Measurements from ENCODE around the gene COLEC12. TPM values are rescaled to one million over a fixed set of nuclear protein-coding genes. Genes with fewer than 3 reads are reported as not detected.

COLEC12 gene
- total RNA-seq, 4 donors from 2014 or later, result 8.3 to 22.2 (median 21.4) TPM

DNA sequence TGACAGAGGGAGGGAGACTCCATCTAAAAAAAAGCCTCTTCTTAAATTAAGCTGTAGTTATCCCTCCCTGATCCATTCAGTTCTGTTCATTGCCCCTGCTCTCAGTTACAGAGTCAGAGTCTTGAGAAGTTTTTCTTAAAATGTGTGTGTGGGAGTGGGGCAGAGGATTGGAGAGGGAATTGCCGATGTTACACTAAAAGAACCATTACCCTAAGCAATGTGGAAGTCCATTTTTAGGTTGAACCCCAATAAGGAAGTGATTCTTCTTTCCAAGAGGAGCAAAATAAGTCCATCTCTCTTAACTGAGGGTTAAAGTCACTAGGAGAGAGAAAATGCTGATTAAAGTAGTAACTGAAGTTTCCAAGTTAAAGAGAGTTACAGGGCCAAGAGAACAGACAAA, 211.5 kb downstream of the COLEC12 start:
- H3K27me3 ChIP-seq, result no peaks in the 10 kb centered on the region
- DNase-seq (ENCODE audit: low spot score in 2 of 2), result no peak
- no peaks in the 10 kb centered on the region for H3K36me3 ChIP-seq
- WGBS, 2 donors, result 27 to 38% methylated on average over 1 of the region's 1 CpG
- no peaks in the 10 kb centered on the region for H3K4me1 ChIP-seq
- H3K9me3 ChIP-seq, result no peaks in the 10 kb centered on the region
- no peak overlapping the region for H3K27ac ChIP-seq
- no peak overlapping the region for H3K4me3 ChIP-seq
- TF ChIP-seq EP300 (IDR thresholded peaks at IDR 0.05) (no peak), POLR2A (IDR thresholded peaks at IDR 0.05) (no peak)
- TF ChIP-seq, protein P1, sequence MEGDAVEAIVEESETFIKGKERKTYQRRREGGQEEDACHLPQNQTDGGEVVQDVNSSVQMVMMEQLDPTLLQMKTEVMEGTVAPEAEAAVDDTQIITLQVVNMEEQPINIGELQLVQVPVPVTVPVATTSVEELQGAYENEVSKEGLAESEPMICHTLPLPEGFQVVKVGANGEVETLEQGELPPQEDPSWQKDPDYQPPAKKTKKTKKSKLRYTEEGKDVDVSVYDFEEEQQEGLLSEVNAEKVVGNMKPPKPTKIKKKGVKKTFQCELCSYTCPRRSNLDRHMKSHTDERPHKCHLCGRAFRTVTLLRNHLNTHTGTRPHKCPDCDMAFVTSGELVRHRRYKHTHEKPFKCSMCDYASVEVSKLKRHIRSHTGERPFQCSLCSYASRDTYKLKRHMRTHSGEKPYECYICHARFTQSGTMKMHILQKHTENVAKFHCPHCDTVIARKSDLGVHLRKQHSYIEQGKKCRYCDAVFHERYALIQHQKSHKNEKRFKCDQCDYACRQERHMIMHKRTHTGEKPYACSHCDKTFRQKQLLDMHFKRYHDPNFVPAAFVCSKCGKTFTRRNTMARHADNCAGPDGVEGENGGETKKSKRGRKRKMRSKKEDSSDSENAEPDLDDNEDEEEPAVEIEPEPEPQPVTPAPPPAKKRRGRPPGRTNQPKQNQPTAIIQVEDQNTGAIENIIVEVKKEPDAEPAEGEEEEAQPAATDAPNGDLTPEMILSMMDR (IDR thresholded peaks at IDR 0.05), result no peak

DNA sequence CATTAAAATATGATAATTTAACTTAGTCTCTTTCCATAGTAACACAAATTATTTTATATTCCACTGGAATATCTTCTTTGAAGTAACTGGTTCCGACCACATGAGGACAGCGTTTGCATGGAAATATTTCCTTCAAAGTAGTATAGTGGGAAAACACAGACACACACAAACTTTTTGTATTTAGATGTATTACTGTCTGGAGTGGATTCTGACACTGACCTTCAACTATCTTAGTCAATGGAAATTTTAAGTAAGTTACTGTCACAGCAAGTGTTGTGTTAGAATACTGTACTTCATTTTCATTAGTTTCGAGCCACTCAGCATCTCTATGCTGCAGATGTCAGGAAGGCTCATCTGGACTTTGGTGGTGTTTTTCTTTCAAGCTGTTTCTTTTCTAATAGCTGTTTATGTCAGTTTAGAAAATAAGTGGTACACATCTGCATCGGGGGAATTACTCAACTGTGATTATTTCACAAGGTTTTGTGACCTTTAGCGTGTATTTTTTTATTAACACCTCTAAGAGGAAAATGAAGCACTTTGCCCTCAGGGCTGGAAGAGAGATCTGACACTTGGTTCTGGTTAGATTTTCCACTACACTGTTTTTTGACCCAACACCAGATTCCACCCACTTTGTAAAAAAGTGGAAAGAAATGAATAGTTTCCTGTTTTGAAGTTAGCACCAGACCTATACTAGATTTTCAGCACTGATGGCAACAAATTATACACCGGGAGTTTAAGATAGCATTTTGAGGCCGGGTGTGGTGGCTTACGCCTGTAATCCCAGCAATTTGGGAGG, 213.8 kb downstream of the COLEC12 start:
- H3K36me3 ChIP-seq, result no peaks in the 10 kb centered on the region
- H3K4me3 ChIP-seq, result no peak overlapping the region
- 61 to 64% methylated on average over 8 of the region's 8 CpGs for WGBS, 2 donors
- TF ChIP-seq POLR2A (IDR thresholded peaks at IDR 0.05) (no peak), EP300 (IDR thresholded peaks at IDR 0.05) (no peak)
- TF ChIP-seq, protein P1 (IDR thresholded peaks at IDR 0.05), result peak in 3 of 5 experiments; percentile 25 to 38 (median 36)
- no peaks in the 10 kb centered on the region for H3K4me1 ChIP-seq
- no peak overlapping the region for H3K27ac ChIP-seq
- no peaks in the 10 kb centered on the region for H3K9me3 ChIP-seq
- no peaks in the 10 kb centered on the region for H3K27me3 ChIP-seq
- no peak for DNase-seq (ENCODE audit: low spot score in 2 of 2)

DNA sequence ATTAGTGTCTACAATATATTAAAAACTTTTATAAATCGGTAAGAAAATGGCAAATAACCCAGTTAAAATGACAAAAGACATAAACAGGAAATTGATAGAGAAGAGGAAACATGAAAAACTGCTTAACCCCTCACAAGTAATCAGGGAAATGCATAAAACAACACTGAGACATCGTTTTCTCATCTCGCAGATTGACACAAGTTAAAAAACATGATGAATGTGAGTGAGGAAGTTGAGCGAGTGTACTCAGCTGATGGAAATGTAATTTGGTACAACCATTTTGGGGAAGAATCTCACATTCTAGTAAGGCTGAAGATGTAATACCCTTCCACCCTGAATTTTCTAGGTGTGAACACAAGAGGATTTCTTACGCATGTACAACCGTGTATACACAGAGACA, 214.7 kb downstream of the COLEC12 start:
- Histone ChIP-seq H3K36me3 (no peaks in the 10 kb centered on the region), H3K27ac (no peak overlapping the region), H3K9me3 (no peaks in the 10 kb centered on the region), H3K27me3 (no peaks in the 10 kb centered on the region), H3K4me3 (no peak overlapping the region), H3K4me1 (no peaks in the 10 kb centered on the region)
- TF ChIP-seq, protein P1 (IDR thresholded peaks at IDR 0.05), result no peak
- TF ChIP-seq POLR2A (IDR thresholded peaks at IDR 0.05), result no peak
- no peak for TF ChIP-seq EP300 (IDR thresholded peaks at IDR 0.05)
- DNase-seq (ENCODE audit: low spot score in 2 of 2), result no peak
- WGBS, 2 donors, result 71 to 81% methylated on average over 6 of the region's 6 CpGs

DNA sequence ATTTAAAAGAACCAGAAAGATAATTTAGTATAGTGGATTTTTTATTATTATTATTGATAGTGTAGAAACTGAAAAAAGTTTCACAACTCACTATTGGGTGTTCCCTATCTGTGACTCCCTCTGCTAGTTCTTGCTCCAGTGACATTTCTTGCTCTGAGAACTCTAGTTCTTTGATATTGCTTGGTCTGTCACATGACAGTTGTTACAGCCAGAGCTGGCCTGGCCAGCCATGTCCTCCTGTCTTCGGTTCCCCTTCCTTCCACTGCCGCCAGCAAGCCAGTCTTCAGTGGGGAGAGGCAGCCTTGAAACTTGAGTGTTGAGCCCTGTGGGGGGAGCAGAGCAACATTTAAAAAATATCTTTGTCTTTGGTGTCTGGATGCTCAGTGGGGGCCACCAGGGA, 225.0 kb downstream of the COLEC12 start:
- peaks cover 0 to 16% (median 5%) of the 10 kb centered on the region in 4 donors for H3K9me3 ChIP-seq
- no peak overlapping the region for H3K27ac ChIP-seq
- 53 to 84% methylated on average over 2 of the region's 2 CpGs for WGBS, 2 donors
- H3K27me3 ChIP-seq, result no peaks in the 10 kb centered on the region
- H3K36me3 ChIP-seq, result no peaks in the 10 kb centered on the region
- no peaks in the 10 kb centered on the region for H3K4me1 ChIP-seq
- no peak overlapping the region for H3K4me3 ChIP-seq
- DNase-seq (ENCODE audit: low spot score in 2 of 2), result no peak
- TF ChIP-seq EP300 (IDR thresholded peaks at IDR 0.05) (peak in 1 of 2 donors; percentile 16), POLR2A (IDR thresholded peaks at IDR 0.05) (no peak)

DNA sequence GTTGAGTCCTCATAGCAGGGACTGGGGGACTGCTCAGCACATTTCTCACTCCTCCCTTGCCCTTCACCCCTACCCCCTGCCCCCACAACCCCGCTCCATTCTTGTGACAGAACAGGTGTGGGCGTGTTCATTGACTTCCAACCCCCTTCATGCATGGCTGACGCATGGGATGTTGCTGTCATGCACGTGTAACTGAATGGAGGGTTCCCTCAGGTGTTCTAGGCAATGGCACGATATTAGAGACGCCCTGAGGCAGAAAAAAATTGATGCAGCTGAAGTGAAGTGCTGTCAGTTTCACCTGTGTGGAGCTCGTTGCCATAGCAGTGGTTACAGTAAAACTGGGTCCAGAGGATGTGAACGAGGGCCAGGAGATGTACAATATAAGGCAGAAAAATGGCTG, 226.2 kb downstream of the COLEC12 start:
- Histone ChIP-seq H3K4me1 (peaks cover 0 to 6% (median 2%) of the 10 kb centered on the region in 4 donors), H3K27ac (no peak overlapping the region), H3K9me3 (peaks cover 0 to 16% (median 5%) of the 10 kb centered on the region in 4 donors), H3K4me3 (no peak overlapping the region), H3K27me3 (no peaks in the 10 kb centered on the region), H3K36me3 (no peaks in the 10 kb centered on the region)
- TF ChIP-seq EP300 (IDR thresholded peaks at IDR 0.05) (no peak), POLR2A (IDR thresholded peaks at IDR 0.05) (no peak)
- TF ChIP-seq, protein P1 (IDR thresholded peaks at IDR 0.05), result no peak
- 80 to 88% methylated on average over 8 of the region's 8 CpGs for WGBS, 2 donors
- no peak for DNase-seq (ENCODE audit: low spot score in 2 of 2)
